ENCODE data around the gene NFATC2.

DNA sequence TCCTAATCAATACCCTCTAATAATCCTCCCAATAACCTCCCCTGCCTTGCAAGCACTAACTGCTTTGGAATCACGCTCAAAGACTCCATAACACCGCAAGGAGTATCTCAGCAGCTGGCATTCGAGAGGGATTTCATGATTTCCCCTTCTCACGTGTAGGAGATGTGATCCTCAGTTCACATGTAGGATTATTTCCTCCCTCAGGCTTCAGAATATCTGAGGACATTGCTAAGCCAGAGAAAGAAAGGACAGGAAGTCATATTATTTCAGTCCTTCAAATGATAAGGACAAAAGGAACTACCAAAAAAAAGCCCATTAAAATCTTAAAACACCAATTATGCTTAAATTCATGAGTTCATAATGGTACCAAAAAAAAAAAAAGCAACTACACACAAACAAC is 122.9 kb downstream of the NFATC2 start:
- TF ChIP-seq, protein P1, sequence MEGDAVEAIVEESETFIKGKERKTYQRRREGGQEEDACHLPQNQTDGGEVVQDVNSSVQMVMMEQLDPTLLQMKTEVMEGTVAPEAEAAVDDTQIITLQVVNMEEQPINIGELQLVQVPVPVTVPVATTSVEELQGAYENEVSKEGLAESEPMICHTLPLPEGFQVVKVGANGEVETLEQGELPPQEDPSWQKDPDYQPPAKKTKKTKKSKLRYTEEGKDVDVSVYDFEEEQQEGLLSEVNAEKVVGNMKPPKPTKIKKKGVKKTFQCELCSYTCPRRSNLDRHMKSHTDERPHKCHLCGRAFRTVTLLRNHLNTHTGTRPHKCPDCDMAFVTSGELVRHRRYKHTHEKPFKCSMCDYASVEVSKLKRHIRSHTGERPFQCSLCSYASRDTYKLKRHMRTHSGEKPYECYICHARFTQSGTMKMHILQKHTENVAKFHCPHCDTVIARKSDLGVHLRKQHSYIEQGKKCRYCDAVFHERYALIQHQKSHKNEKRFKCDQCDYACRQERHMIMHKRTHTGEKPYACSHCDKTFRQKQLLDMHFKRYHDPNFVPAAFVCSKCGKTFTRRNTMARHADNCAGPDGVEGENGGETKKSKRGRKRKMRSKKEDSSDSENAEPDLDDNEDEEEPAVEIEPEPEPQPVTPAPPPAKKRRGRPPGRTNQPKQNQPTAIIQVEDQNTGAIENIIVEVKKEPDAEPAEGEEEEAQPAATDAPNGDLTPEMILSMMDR (IDR thresholded peaks at IDR 0.05 in 4 of 5, conservative IDR thresholded peaks at IDR 0.05 in 1 of 5) = no peak
- TF ChIP-seq POLR2A (IDR thresholded peaks at IDR 0.05) = no peak
